Measurements from ENCODE around the gene TMPRSS2.

The TMPRSS2 gene

DNA sequence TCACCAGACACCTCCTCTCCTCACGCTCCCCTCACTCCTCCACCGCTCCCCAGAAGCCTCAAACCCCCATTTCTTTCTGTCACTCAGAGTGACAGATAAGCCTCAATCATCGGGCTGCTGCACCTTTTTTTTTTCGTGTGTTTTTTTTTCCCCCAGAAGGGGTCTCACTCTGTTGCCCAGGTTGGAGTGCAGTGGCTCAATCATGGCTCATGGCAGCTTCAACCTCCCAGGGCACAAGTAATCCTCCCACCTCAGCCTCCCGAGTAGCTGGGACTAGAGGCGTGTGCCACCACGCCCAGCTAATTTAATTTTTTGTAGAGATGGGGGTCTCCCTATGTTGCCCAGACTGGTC, 1.2 kb upstream of the TMPRSS2 start:
- no peak for DNase-seq

DNA sequence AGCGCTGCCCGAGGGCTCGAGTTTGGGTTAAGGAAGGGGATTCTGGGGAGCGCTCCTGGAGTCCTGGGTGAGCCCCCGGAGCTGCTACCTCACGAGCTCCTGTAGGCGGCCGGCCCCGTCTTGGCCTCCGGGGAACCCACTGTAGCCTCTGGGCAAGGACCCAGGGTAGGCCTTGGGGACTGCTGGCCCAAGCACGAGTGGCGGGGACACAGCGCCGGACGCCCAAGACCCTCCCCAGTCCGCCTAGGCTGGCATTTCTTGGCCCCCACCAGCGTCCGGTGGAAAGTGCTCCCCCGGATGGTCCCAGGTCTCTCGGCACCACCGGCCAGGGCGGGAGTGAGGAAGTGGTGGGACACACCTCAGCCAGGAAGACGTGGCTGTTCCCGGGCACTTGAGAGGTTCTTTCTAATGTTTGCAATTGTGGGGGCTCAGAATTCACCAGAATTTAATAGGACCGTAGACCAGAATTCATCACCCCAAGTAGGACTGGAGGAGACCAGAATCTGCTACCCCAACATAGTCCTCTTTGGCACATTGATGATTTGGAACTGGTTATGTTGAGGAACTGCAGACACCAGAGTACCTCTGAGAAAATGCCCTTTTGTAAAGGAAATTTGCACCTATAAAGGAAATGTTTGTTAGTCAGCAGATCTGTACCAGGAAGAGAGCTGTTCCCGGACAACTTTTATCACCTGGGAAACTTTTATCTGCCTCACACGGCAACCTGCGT, 622 bp upstream of the TMPRSS2 start:
- no peak for DNase-seq

DNA sequence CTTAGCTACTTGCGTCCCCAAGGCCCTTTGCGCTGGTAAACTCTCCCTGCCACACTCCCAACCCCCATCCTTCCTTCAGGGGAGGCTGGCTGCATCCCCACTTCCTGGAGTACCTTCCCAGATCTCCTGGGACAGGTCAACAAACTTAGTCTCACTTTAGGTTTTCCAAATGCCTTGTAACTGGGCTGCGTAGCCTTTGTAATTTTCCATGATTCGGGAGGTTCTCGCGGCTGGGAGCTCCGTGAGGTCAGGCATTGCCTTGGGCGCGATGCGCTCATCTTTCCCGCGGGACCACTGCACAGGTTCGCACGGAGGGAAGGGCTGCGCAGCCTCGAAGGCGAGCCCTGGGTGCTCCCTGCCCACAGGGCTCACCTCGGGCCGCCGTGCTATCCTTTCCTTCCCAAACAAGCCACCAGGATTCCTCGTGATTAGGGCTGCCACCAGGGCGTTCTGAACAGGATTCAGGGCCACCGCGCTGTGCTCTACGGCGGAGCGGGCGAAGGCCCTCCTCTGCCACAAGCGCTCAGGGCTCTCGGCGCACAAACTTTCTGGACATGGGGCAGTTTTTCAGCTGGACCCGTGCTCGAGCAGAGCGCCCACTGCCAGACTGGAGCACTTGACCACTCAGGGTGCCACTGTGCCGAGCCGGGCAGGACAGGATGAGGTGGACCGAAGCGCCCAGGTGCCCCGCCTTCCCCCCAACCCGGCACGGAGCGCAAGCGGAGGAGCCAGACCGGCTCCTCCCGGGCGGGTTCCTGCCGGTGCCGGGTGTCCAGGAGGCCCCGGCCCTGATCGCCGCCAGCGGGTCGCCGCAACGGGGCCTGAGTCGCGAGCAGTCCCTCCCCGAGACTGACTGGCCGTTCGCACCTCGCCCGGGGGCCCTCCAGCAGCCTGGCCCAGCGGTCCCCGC, 1.1 kb downstream of the TMPRSS2 start:
- no peak for DNase-seq

DNA sequence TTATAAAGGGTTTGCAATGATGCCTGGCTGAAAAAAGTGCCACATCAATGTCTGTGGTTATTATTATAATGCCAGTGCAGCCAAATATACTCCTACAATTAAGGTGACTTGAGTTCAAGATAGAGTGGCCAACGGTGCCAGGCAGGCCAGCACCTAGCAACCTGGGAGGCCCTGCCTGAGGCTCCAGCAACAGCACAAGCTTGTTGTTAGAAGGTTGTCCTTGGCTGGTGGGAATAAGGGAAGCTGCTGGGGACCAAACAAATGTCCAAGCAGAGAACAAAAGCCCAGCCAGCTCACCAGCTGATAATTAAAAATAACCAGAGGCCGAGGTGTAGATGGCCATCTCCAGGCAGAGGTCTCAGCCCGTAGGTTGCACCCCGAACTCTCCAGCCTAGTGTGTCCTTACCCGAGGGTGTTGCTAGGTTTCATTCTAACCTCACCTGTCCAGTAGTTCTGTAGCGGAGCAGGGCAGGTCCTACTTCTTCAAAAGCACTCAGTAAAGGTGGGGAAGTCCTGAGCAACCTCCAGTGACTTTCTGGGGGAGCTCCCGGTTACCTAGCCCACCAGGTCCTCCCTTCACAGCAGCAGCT, 1.9 kb downstream of the TMPRSS2 start:
- DNase-seq: no peak

DNA sequence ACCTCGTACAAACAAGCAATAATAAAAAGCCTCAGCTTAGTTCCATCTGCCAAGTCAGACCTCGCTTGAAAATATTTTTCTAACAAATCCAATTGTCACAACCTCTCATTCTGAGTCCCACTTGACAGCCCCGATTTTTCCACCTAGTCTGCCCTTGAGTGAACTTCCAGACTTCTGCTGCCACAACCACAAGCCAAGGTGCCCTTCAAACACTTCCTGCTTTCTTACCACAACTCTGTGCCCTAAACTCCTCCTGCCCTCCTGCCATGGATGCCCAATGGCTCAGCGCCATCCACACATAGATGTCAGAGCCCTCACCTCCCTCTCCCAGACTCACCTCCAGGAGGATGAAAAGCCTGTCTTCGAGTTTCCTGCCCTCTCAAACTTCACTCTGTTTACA, 3.9 kb downstream of the TMPRSS2 start:
- no peak for DNase-seq

DNA sequence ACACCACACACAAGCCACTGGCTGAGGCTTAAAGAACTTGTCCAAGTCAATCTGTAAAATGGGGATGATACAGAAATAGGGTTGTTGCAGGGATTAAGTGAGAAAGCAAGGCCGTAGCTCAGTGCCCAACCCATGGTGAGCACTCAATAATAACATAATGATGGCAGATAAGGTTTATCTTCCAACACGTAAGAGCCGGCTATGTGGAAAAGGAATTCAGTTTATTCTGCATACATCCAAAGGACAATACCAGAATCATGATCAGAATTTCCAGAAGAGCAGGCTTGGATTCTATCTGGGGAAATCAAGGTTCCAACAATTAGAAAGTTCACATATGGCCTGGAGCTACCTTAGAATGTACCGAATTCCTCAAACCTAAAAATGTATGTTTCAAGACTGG, 4.6 kb downstream of the TMPRSS2 start:
- no peak for DNase-seq

DNA sequence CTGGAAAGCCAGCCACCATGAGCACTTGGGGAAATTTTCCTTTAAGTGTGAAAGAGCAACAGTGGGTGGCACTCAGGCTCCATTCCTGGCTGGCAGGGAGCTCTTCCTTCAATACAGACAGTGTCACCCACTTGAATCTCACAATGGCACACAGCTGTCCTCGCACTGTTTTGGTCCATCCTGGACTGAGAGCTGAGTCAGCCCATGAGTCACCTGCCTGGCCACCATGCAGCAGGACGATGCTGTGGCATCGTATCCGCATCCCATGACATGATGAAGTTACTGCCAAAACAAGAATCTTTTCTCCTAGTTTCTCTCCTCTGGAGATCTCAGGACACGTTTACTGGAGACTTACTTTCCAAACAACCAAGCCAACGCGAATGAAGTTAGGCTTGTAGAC, 6.0 kb downstream of the TMPRSS2 start:
- DNase-seq: no peak

DNA sequence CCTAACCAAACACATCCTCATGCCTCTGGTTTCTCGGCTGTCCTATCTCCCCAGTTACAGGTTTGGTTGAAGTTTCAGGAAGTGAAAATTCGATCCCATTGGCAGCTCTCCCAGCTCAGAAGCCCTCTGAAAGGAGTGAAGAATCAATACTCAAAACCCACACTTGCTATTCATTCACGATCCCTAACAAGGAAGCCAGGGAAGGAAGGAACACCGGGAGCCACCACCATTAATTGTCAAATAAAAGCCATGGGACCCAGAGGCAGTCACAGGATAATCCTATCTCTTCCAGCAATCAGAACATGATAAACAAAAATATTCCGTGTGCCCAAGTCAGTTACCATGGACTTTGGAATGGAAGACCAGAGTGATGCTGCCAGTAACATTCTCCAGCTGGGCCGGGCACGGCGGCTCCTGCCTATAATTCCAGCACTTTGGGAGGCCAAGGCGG, 7.0 kb downstream of the TMPRSS2 start:
- no peak for DNase-seq

DNA sequence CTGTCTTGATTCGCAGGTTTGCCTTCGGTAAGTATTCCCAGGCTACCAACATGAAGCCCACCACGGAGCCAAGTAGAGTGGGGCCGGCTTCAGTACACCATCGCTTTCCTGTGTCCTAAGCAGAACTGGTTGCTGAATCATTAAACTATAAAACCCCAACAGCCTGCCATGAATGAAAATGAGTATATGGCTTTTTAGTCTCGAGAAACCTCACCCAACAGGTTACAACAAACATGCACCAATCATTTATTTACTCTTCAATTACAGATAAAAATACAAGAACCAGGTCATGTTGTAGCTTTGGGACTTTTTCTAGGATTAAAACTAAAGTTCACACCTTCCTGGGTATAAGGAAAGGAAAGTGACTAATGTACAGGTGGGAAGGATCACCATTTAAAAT, 7.6 kb downstream of the TMPRSS2 start:
- no peak for DNase-seq

DNA sequence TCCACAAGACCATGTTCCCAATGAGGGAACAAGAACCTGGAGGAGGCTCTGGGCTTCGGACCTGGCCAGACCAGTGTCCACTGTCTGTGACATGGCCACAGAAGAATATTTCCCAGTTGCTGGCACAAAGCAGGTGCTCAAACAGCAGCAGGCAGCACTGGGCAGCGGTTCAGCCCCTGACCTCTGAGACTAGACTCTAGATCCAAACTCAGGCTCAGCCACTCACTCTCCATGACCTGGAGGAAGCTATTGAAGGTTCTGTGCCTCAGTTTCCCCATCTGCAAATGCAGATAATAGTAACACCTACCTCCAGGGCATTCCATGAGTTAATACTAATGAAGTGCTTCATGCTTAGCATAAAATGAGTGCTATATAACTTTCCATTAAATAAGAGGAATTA, 8.0 kb downstream of the TMPRSS2 start:
- no peak for DNase-seq

DNA sequence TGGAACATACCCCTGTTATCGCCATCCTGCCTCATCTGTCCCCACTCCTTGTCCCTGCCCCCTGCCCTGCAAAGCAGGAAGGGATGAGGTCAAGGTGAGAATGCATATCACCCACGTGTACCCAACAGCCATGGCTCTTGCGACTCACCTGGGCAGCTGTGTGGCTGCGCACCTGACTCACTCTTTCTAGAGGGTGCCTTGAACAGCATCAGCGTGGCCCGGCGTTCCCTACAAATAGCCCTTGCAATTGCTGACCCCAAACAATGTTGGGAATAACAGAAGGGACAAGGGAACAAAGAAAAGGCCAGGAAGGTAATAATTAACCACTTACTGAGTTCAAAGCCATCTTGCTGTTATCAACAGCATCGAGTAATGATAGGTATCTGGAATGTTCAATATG, 10.2 kb downstream of the TMPRSS2 start:
- DNase-seq: no peak

DNA sequence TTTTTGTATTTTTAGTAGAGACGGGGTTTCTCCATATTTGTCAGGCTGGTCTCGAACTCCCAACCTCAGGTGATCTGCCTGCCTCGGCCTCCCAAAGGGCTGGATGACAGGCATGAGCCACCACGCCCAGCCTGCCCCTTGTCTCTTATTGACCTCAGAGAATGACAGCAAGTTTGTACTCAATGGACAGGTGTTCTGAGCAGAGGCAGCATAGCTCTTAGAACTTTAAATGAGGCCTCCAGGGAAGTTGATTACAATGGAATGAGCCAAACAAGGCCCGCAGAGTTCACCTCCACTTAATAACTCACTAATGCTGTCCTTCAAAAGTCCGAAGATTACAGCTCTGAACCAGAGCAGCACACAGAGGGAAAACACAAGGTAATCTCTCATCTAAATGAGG, 10.9 kb downstream of the TMPRSS2 start:
- DNase-seq: no peak

DNA sequence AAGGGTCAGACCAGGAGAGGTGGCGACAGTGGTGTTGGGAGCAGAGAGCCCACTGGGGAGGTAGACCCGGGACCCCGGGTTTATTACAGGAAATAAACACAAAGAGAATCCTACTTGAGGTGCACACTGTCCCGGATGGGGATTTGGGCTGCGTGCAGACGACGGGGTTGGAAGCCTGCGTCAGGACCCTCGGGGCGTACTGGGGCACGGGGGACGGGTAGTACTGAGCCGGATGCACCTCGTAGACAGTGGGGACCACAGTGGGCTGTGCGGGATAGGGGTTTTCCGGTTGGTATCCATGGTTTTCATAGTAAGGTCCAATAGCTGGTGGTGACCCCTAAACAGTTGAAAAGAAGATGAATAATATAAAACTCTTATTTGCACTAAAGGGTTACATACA, 13.7 kb downstream of the TMPRSS2 start:
- DNase-seq: no peak

DNA sequence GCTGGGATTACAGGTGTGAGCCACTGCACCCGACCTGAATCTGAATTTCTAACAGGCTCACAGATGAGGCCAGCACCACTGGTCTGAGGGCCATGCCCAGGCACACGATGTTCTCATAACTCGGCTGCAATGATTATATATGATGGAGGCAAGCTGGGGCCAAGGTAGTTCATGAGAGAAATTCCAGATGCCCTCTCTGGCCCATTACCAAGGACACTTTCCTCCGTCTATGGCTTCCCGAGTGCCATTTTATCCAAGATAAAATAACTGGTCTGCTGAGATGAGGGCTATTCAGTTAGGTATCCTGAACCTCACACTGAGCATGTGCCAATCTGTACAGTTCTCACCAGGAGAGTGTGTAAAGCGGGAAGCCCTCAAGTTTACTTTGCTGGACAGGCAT, 16.5 kb downstream of the TMPRSS2 start:
- no peak for DNase-seq

DNA sequence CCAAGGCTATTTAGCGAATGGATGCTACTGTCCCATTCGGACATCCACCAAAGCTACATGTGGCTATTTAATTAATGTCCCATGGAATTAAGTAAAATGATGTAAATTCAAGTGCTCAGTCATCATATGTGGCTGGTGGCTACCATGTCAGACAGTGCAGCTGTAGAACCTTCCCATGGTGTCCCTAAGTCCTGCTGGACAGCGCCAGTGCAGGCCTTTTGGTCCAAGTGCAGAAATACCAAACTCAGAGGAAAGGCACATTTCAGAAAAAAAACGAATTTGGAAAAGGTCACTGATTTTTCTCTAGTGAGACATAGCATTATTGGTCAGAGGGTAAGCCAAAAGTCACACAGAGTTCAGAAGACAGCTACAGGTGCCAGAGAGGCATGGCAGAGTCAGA, 17.6 kb downstream of the TMPRSS2 start:
- no peak for DNase-seq

DNA sequence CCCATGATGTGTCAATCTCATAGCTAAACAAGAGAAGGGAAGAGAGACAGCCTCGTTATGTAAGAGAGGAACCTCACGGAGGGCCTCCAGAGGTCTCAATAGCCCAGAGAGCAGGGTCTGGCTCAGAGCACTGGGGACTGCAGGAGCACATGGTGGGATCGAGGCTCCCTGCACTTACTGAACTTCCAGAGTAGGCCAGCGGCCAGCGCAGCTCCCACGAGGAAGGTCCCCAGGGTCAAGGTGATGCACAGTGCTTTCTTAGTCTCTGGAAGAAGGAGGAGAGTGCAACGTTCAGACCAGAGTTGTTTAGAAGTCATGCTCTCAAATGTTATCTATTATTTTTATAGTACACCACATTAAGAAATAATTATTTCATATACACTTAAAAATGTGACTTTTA, 18.6 kb downstream of the TMPRSS2 start:
- DNase-seq: no peak

DNA sequence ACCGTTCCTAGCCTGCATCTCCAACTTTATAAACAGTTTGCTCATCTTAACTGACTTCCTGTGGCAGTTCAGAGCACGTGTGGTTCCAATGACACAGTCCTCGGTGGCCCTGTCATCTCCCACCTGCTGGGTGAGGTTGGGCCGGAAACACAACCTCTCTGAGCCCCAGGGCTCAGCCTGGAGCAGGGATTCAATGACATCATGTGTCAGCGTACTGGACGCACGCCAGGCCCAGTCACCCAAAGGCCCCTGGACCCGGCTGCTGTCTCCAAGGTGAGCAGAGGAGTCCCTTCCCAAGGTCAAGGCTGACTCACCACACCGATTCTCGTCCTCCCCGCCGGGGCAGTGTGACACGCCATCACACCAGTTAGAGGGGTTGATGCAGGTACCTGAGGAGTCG, 19.9 kb downstream of the TMPRSS2 start:
- no peak for DNase-seq

DNA sequence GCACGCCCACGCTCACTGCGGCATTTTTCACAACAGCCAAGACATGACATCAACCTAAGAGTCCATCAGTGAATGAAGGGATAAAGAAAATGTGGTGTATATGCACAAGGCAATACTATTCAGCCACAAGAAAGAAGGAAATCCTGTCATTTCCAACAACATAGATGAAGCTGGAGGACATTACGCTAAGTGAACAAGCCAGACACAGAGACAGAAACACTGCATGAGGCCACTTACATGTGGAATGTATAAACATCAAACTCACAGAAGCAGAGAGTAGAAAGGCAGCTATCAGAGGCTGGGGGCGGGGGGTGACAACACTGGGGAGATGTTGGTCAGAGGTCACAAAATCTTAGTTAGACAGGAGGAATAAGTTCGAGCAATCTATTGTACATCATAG, 20.9 kb downstream of the TMPRSS2 start:
- no peak for DNase-seq

DNA sequence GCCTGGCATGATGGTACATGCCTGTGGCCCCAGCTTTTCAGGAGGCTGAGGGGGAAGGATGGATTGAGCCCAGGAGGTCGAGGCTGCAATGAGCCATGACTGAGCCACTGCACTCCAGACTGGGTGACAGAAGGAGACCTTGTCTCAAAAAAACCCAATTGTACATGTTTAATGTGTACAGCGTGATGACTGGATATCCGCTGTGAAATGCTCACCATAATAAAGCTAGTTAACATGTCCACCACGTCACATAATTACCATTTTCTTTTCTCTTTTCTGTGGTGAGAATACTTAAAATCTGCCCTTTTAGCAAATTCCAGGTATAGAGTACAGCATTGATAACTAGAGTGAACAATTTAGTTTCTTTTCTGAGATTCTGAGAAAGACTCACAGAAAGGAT, 24.0 kb downstream of the TMPRSS2 start:
- no peak for DNase-seq

DNA sequence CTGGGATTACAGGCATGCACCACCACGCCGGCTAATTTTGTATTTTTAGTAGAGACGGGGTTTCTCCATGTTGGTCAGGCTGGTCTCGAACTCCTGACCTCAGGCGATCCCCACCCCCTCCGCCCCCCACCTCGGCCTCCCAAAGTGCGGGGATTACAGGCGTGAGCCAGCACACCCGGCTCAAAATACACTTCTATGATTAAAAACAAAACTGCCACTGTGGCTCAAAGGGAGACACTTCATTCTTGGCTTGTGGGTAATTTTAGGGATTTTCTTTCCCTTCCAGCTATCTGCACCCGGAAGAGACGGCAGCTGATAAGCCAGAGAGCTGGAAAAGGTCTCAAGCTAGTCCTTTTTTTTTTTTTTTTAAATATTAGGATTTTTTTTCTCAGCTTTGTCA, 24.5 kb downstream of the TMPRSS2 start:
- DNase-seq: no peak

DNA sequence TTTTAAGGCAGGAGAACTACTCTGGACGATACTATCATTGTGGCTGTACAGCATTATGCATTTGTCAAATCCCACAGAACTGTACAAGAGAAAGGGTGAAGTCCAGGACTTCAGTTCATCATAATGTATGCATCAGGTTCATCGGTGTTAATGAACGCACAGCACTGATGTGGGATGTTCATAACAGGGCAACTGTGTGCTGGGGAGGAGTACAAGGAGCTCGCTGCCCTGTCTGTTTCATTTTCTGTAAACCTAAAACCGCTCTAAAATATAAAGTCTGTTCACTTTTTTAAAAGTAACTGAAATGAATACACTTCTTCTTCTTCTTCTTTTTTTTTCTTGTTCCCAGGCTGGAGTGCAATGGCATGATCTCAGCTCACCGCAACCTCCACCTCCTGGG, 25.0 kb downstream of the TMPRSS2 start:
- no peak for DNase-seq

DNA sequence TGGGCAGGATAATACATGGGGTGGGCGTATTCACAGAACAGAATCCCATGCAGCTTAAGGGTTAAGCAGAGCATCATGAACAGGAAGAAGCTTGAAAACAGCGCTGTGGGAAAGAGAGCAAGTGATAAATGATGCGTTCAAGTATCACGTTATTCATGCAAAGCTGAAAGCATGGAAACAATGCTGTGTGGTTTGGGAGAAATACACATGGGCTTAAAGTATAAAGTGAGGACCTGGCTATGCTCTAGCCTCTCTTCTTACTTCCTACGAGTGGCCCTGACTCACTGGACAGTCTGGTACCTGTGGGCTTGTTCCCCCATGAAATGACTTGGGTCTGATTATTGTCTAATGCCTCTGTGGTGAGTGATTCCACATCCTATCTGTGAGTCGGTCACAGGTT, 25.7 kb downstream of the TMPRSS2 start:
- DNase-seq: no peak

DNA sequence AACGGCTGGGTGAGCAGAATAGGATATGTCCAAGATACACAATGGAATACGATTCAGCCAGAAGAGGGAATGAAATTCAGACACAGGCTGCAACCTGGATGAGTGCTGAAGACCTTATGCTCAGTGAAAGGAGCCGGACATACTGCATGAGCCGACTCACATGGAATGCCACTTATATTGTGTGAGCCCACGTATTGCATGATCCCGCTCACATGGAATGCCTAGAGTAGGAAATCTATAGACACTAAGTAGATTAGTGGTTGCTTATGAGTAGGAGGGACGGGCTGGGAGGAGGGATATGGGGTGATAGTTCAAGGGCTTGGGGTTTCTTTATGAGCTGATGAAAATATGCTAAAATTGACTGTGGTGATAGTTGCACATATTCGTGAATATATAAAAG, 26.8 kb downstream of the TMPRSS2 start:
- DNase-seq: no peak

DNA sequence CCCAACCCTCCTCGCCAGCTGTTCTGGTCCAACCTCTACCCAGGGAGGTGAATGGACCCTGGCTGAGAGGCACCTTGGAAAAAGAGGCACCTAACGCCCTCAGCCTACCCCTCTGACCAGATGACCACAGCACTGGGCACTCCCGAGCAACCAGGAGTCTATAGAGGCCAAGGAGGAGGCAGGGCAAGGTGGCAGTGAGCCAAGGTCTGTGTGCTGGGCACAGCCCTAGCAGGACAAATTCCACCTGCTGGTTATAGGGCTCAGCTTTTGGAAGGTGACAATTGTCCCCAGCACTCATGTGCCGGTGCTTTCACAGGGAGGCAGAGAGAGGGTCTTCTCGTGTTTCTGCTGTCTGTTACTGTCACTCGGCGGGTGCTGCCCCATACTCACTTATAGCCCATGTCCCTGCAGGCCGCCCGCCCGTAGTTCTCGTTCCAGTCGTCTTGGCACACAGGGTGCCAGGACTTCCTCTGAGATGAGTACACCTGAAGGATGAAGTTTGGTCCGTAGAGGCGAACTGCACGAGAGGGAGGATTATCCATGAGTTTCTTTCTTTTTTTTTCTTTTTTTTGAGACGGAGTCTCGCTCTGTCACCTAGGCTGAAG, 27.8 kb downstream of the TMPRSS2 start:
- DNase-seq: no peak

Data from CD4-positive, alpha-beta T cell treated with Interferon gamma for 1 hour (primary cell).